Activated B cell treated with CpG ODN at 0.5 μM for 24 hours (primary cell): ENCODE measurements around the gene ALPL. TPM values are rescaled to one million over a fixed set of nuclear protein-coding genes. Genes with fewer than 3 reads are reported as not detected.

Source experiments
- ATAC-seq: fragments of 200-7000 bp; cut with Tn5 transposase; one replicate; pipeline ENCODE4 v1.10.0; 2021; ENCODE audit warnings: low read depth, mild to moderate bottlenecking, moderate library complexity
- CTCF ChIA-PET: fragments of 350-600 bp; sonication (Branson Sonifier 250); formaldehyde crosslinking; loops from one replicate; lab custom pipeline; 2021; ENCODE audit warnings: antibody characterized with exemption; lab: Charles Lee
- POLR2A ChIA-PET: fragments of 350-600 bp; sonication (Branson Sonifier 250); formaldehyde crosslinking; loops from one replicate; lab custom pipeline; 2021; ENCODE audit warnings: antibody characterized with exemption; lab: Charles Lee
- DNase-seq: peaks from one replicate; pipeline ENCODE4 v3.0.0; 2022
- H3K27ac Mint-ChIP-seq: one replicate; pipeline ENCODE4 v1.8.0; 2020; ENCODE audit warnings: mixed read lengths
- H3K27me3 Mint-ChIP-seq: one replicate; pipeline ENCODE4 v1.8.0; 2021; ENCODE audit warnings: mixed read lengths
- H3K36me3 Mint-ChIP-seq: one replicate; pipeline ENCODE4 v1.8.0; 2021; ENCODE audit warnings: low read depth, mixed read lengths
- H3K4me1 Mint-ChIP-seq: one replicate; pipeline ENCODE4 v1.8.0; 2021; ENCODE audit warnings: mixed read lengths
- H3K4me3 Mint-ChIP-seq: one replicate; pipeline ENCODE4 v1.8.0; 2020; ENCODE audit warnings: mild to moderate bottlenecking, mixed read lengths
- H3K9me3 Mint-ChIP-seq: one replicate; pipeline ENCODE4 v1.8.0; 2020; ENCODE audit warnings: mixed read lengths
- intact Hi-C: fragments of 100-400 bp; cut with micrococcal nuclease; formaldehyde crosslinking; loops from one replicate; pipeline ENCODE4 v1.15.1; 2024
- total RNA-seq: library from RNA; stranded (reverse); gene quantifications from 2 replicates; pipeline ENCODE4 v1.2.3, GENCODE V29; 2022
- TF ChIP-seq, protein P1 (sequence below): fragments of 200-600 bp; IDR thresholded peaks from one replicate; pipeline ENCODE4 v1.8.0; 2022; ENCODE audit warnings: antibody characterized with exemption, mild to moderate bottlenecking

Gene ALPL
- total RNA-seq, 1 donor from 2014 or later = 14.7 TPM

DNA sequence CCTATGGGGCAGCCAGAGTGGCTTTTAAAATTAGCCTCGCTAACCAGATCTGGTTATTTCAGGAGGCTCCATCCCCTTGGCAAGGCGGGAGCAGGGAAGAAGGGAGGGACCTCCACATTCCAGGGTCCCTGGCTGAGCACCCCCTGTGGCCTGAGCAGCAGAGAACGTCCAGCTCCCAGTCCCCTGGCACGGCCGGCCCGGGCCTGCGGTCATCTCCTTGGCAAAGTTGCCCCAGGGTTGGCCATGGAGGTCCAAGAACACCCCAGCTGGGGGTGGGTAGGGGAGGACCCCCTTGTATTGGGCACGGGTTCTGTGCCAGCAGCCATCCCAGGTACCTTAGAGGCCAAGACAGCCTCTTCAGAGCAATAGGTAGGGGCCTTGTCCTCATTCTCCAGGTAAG is 84.0 kb downstream of the ALPL start:
- ATAC-seq = no peak
- intact Hi-C loops = no loop called here
- H3K27me3 Mint-ChIP-seq = peaks cover 20% of the 10 kb centered on the region
- ChIA-PET CTCF (no interaction called here), POLR2A (no interaction called here)
- no peak overlapping the region for H3K4me3 Mint-ChIP-seq
- H3K27ac Mint-ChIP-seq = no peak overlapping the region
- TF ChIP-seq, protein P1, sequence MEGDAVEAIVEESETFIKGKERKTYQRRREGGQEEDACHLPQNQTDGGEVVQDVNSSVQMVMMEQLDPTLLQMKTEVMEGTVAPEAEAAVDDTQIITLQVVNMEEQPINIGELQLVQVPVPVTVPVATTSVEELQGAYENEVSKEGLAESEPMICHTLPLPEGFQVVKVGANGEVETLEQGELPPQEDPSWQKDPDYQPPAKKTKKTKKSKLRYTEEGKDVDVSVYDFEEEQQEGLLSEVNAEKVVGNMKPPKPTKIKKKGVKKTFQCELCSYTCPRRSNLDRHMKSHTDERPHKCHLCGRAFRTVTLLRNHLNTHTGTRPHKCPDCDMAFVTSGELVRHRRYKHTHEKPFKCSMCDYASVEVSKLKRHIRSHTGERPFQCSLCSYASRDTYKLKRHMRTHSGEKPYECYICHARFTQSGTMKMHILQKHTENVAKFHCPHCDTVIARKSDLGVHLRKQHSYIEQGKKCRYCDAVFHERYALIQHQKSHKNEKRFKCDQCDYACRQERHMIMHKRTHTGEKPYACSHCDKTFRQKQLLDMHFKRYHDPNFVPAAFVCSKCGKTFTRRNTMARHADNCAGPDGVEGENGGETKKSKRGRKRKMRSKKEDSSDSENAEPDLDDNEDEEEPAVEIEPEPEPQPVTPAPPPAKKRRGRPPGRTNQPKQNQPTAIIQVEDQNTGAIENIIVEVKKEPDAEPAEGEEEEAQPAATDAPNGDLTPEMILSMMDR = no peak
- no peaks in the 10 kb centered on the region for H3K36me3 Mint-ChIP-seq
- DNase-seq = no peak
- H3K9me3 Mint-ChIP-seq = no peaks in the 10 kb centered on the region
- no peaks in the 10 kb centered on the region for H3K4me1 Mint-ChIP-seq

DNA sequence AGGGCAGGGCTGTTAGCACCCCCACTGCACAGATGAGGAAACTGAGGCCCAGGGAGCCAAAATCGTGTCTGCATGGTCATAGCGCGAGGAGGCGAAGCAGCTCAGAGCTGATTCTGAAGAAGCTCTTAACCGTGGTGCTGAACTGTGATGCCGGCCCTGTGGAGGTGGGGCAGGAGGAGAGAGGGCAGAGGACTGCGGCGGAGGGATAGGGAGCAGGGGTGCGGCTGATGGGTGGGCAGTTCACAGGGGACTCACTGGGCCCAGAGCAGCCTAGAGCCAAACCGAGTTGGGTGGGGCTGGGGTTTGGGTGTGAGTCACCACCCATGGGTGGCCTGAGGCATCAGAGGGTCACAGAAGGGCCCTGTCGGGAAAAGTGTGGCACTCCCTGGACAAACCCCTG is 85.3 kb downstream of the ALPL start:
- Mint-ChIP-seq H3K27ac (no peak overlapping the region), H3K9me3 (no peaks in the 10 kb centered on the region), H3K36me3 (no peaks in the 10 kb centered on the region), H3K27me3 (peaks cover 26% of the 10 kb centered on the region), H3K4me3 (no peak overlapping the region), H3K4me1 (no peaks in the 10 kb centered on the region)
- POLR2A ChIA-PET = no interaction called here
- CTCF ChIA-PET = no interaction called here
- no peak for DNase-seq
- intact Hi-C loops = no loop called here
- TF ChIP-seq, protein P1 = no peak
- ATAC-seq = no peak

DNA sequence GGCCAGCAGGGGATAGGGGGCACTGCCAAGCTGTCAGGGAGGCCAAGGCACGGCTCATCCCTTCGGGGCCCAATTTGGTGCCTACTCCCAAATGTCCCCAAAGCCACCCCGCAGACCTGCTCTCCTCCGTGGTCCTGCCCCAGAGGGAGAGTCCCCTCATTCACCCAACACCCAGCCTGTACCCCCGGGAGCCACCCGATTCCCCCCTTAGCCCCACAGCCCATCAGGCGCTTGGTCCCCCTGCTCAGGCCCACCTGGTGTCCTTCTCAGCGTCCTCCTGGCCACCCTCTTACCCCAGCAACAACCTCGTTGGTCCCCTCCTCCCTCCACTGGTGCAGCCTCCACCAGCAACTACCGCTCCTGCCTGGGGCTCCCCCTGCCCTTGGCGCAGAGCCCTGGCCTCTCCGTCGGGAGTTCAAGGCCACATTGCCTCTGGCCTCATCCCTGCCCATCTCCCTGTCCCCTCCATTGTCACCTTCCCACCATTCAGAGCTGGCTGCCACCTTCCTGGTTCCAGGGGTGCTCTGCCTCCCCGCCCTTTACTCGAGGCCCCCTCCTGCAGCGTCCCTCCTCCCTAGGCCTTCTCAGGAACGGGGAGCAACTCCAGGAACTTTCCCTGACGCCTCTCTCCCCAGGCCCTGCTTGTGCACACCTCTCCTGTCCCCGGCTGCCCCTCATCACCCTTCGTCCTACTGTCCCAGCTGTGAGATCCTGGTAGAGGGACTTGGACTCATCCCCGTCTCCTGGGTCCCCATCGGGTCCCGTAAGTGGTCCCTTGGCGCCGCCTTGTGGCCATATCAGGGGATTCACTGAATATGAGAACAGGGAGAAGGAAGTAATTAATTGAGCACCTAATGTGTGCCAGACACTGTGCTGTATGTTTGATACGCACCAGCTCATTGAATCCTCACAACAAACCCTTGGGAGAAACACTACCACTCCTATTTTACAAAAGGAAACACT is 86.0 kb downstream of the ALPL start:
- intact Hi-C loops = no loop called here
- no peak for ATAC-seq
- POLR2A ChIA-PET = no interaction called here

DNA sequence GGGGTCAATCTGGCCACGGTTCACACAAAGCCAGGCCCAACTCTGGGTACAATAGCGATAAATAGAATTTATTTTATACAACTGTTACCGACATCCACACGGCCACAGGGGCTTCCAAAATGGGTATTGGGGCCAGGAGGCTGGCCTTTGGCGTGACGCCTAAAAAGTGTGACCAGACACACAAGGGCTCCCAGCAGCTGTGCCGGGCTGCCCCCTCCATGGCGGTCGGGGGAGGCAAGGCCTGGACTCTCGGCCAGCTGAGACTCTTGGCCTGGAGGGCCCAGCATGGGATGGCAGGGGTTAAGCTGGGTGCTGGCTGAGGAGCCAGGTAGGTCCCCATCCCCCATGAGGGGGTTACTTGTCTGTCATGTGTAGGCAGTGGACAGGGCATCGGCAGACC is 87.0 kb downstream of the ALPL start:
- TF ChIP-seq, protein P1 = no peak
- no peak overlapping the region for H3K4me3 Mint-ChIP-seq
- H3K27me3 Mint-ChIP-seq = peaks cover 34% of the 10 kb centered on the region
- ChIA-PET POLR2A (no interaction called here), CTCF (no interaction called here)
- H3K4me1 Mint-ChIP-seq = no peaks in the 10 kb centered on the region
- no peak for DNase-seq
- no peak overlapping the region for H3K27ac Mint-ChIP-seq
- H3K36me3 Mint-ChIP-seq = no peaks in the 10 kb centered on the region
- H3K9me3 Mint-ChIP-seq = no peaks in the 10 kb centered on the region
- ATAC-seq = no peak
- intact Hi-C loops = no loop called here

More for the DNA sequence above, 86.0 kb downstream of the ALPL start:
- no peak for DNase-seq
- Mint-ChIP-seq H3K27me3 (peaks cover 31% of the 10 kb centered on the region), H3K4me1 (no peaks in the 10 kb centered on the region), H3K27ac (no peak overlapping the region), H3K9me3 (no peaks in the 10 kb centered on the region), H3K36me3 (no peaks in the 10 kb centered on the region), H3K4me3 (no peak overlapping the region)
- TF ChIP-seq, protein P1 = no peak
- CTCF ChIA-PET = interaction anchor here (0.6 kb wide), 1 partner anchor 1879 kb away, joined by 3 read pairs; no protein-coding TSS in a partner anchor

DNA sequence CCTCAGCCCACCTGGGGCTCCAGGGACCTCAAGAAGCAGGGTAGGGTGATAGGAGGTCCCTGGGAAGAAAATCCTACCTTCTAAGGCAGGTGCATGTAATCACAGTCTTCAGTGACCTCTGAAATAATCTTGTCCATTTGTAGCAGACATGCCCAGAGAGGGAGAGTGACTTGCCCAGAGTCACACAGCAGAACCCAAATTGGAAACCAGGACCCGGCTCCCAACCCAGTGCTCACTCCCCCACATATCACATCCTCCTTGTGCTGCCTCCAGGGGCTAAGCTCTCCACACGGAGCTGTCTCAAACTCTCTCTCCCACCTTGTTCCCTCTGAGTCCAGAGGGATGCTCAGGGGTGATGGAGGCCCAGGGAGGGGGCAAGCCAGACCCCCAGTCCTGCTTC is 87.4 kb downstream of the ALPL start:
- no peaks in the 10 kb centered on the region for H3K36me3 Mint-ChIP-seq
- CTCF ChIA-PET = no interaction called here
- no peak for DNase-seq
- TF ChIP-seq, protein P1 = no peak
- no peak for ATAC-seq
- no peak overlapping the region for H3K4me3 Mint-ChIP-seq
- no peak overlapping the region for H3K27ac Mint-ChIP-seq
- H3K9me3 Mint-ChIP-seq = no peaks in the 10 kb centered on the region
- peaks cover 30% of the 10 kb centered on the region for H3K27me3 Mint-ChIP-seq
- intact Hi-C loops = no loop called here
- POLR2A ChIA-PET = no interaction called here
- no peaks in the 10 kb centered on the region for H3K4me1 Mint-ChIP-seq
